Camera-type eye (tissue), 1 donor: ENCODE results near the gene TBCA. TPM values are rescaled to one million over a fixed set of nuclear protein-coding genes. Genes with fewer than 3 reads are reported as not detected.

ENCODE experiments used
- total RNA-seq: library from RNA; depleted of rRNA; stranded (reverse); fragments of >200 nt; gene quantifications from one replicate; pipeline ENCODE4 v1.2.3, GENCODE V29; 2014

The TBCA gene, protein sequence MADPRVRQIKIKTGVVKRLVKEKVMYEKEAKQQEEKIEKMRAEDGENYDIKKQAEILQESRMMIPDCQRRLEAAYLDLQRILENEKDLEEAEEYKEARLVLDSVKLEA
- 73.8 TPM for total RNA-seq

DNA sequence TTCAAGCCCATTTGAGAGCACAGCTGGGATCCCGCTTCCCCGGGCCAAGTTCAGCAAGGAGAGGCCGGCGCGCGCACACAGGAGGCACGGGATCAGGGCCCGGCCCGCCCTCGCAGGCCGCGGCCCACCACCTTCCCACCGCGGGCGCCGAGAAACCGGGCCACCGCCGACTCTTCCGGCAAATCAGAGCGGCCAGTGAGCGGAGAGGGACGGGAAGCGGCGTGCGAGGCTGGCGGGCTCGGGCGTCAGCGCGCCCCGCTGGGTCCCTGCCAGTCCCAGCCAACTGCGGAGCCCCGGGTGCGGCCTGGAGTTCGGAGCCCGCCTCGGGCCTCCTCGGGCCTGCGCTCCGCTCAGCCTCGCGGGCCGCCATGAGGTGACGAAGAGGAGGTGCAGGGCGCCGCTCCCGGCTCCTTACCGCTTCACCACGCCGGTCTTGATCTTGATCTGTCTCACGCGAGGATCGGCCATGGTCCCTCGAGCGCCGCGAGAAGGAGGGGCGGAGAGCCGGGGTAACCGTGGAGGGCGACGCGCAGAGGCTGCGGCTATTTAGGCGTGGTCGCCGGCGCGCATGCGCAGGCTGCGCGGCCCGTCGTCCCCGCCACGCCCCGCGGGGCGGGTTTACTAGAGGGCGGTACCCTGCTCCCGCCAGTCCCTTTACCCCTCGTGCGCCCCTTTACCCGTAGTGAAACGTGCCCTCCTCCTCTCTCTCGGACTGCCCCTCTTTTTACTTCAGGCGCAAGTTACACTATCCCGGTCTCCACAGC lies at the start of gene TBCA:
TSS of gene TBCA (minus strand) at position 550 of the 764 bp plus-strand sequence. CDS start at position 468, 82 bp downstream.

Other genes with a start within 250 kb of the TBCA start
- gene OTP, start 137.6 kb downstream of the TBCA start, total RNA-seq, result not detected